HG02623 (cell line): Measurements from ENCODE around the gene ZNHIT6.

Source experiments
- ATAC-seq: cut with Tn5 transposase; IDR thresholded peaks from one replicate; pipeline ENCODE4 v1.9.1; 2021; ENCODE audit warnings: moderate library complexity; ENCODE audit not compliant: unreplicated experiment

The ZNHIT6 gene

GRCh38 chr1:85623061-85623471 is 85.2 kb downstream of the ZNHIT6 start:
- ATAC-seq: no peak

- ATAC-seq: no peak
These were observed 86.8 kb downstream of the ZNHIT6 start for GRCh38 chr1:85621430-85621829.

- no peak for ATAC-seq
These were observed 90.6 kb downstream of the ZNHIT6 start for GRCh38 chr1:85617633-85618100.

GRCh38 chr1:85616736-85617135 is 91.5 kb downstream of the ZNHIT6 start:
- no peak for ATAC-seq

GRCh38 chr1:85616364-85616705 is 91.9 kb downstream of the ZNHIT6 start:
- no peak for ATAC-seq

- no peak for ATAC-seq
These were observed 92.5 kb downstream of the ZNHIT6 start for GRCh38 chr1:85615586-85616363.

GRCh38 chr1:85612704-85613361 is 95.4 kb downstream of the ZNHIT6 start:
- ATAC-seq: no peak

- ATAC-seq: no peak
These were observed 96.4 kb downstream of the ZNHIT6 start for GRCh38 chr1:85611856-85612255.

- no peak for ATAC-seq
These were observed 96.8 kb downstream of the ZNHIT6 start for GRCh38 chr1:85611425-85611824.

GRCh38 chr1:85609976-85610375 is 98.3 kb downstream of the ZNHIT6 start:
- no peak for ATAC-seq

GRCh38 chr1:85608851-85609250 is 99.4 kb downstream of the ZNHIT6 start:
- no peak for ATAC-seq

- no peak for ATAC-seq
These were observed 100.3 kb downstream of the ZNHIT6 start for GRCh38 chr1:85607921-85608265.

GRCh38 chr1:85607126-85607920 is 100.9 kb downstream of the ZNHIT6 start:
- ATAC-seq: no peak

- no peak for ATAC-seq
These were observed 101.8 kb downstream of the ZNHIT6 start for GRCh38 chr1:85606414-85606800.

- ATAC-seq: no peak
These were observed 102.5 kb downstream of the ZNHIT6 start for GRCh38 chr1:85605484-85606413.

- no peak for ATAC-seq
These were observed 103.8 kb downstream of the ZNHIT6 start for GRCh38 chr1:85604298-85604997.

- ATAC-seq: no peak
These were observed 105.0 kb downstream of the ZNHIT6 start for GRCh38 chr1:85603086-85603880.

- ATAC-seq: no peak
These were observed 105.7 kb downstream of the ZNHIT6 start for GRCh38 chr1:85602571-85602970.

GRCh38 chr1:85601901-85602300 is 106.3 kb downstream of the ZNHIT6 start:
- ATAC-seq: no peak
